ENCODE data around the gene PIKFYVE. TPM values are rescaled to one million over a fixed set of nuclear protein-coding genes. Genes with fewer than 3 reads are reported as not detected.
"Not testable (repeated sequence)": the region's sequence is repeated elsewhere in the genome, so short reads cannot be mapped to it uniquely, and the experiment has no call there.

PIKFYVE gene
- polyA plus RNA-seq, 1 donor, result 17.4 TPM

DNA sequence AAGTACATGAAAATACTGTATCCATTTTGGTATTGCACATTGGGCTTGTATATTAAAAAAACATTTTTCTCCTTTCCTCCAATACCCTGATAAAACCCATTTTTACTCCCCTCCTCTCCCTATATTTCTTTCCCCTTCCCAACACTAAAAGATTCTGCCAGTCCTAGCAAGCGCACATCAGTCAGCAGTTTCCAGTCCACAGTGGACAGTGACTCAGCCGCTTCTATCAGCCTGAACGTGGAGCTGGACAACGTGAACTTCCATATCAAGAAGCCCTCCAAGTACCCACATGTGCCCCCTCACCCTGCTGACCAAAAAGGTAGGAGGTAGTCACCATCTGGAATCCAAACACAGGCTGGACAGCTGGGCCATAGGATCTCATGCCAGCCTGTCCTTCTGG is 38.6 kb downstream of the PIKFYVE start:
- no peak for DNase-seq (ENCODE audit: low read depth)

DNA sequence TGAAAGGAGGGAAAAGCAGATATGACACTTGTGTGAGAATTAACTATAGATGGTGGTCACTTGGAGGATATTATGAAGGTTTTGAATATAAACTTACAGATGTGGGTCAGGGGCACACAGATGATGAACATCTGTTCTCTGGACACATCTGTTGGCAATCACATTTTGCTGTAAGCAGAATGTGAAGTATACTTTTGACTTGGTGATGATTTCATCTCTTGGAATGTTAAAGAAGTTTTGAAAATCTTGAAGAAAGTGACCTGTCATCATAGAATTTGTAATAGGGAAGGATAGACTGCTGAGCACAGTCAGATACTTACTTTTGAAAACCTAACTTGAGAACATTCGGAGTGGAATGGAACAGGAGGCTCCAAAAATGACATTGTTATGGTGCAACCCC is 40.2 kb downstream of the PIKFYVE start:
- DNase-seq (ENCODE audit: low read depth), result no peak

DNA sequence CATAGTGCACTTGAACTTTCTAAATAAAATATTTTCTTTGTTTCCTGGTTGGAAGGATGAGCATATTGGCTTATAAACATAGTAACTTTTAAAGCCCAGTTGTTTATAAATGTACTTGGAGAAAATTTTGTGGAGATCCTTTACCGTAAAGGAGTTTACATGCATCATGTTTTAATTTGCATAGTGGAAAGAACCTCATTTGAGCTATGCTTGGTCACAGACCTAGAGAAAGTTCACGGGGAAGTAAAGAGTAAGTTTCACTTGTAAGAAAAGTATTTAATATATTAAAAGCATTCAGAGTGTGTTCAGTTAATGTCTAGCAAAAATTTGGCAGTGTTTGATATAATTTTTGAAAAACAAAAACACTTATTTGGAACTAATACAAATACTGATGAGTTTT is 45.3 kb downstream of the PIKFYVE start:
- DNase-seq (ENCODE audit: low read depth), result no peak

DNA sequence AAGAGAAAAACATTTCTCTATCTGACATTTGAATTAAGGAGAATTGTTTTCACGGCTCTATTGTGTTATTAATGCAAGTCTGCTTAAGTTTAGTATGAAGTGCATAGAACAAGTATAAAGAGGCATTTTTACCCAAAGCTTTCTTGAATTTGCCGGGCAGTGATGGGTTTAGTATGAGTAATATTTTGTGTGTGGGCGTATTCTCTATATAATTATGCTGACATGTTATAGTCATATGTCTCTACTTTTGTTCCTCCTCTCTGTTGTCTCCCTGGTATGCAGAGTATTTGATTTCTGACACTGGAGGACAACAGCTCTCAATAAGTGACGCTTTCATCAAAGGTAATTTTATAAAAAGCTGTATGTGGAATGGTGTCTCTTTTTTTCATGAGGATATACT is 45.9 kb downstream of the PIKFYVE start:
- no peak for DNase-seq (ENCODE audit: low read depth)

DNA sequence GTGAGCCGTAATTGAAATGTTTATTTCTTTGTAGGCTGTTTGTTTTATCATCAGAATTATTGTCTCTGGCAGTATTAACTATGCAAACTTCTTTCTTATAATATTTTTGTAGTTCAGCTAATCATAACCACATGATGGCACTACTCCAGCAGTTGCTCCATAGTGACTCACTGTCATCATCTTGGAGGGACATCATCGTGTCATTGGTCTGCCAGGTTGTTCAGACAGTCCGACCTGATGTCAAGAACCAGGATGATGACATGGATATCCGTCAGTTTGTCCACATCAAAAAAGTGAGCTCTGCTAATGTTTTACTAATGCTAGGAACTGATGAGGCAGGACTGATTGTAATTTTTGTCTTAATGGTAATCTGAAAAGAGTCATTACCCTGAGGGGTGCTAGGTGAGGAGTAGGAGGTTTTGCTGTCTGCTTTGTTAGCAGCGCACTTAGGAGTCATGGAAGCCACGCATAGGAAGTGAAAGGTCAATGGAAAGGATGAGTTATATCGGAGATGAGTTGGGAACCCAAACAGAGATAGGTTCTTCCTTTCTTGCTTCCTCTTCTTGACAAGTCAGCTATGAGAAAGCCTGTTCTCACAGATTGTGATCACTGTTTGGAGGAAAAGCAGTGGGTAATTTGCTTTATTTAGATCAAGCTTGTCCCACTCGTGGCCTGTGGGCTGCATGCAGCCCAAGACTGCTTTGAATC is 49.2 kb downstream of the PIKFYVE start:
- no peak for DNase-seq (ENCODE audit: low read depth)

DNA sequence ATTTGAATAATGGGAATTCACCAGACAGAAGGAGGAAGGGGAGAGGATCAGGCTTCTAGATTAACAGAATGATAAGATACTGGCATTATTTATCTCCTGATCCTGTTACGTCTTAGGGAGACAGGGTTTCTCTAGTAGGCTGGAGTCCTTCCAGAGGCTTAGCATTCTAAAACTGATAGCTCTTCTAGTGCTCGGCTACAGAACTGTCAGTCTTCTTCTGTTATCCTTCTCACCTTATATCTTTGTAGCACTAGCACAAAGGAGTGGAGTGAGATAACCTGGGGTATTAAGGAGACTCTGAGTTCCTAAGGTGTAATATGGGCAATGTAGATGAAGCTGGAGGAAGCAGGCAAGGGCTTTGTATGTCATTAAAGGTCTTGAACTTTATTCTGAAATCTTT is 52.1 kb downstream of the PIKFYVE start:
- DNase-seq (ENCODE audit: low read depth), result no peak

DNA sequence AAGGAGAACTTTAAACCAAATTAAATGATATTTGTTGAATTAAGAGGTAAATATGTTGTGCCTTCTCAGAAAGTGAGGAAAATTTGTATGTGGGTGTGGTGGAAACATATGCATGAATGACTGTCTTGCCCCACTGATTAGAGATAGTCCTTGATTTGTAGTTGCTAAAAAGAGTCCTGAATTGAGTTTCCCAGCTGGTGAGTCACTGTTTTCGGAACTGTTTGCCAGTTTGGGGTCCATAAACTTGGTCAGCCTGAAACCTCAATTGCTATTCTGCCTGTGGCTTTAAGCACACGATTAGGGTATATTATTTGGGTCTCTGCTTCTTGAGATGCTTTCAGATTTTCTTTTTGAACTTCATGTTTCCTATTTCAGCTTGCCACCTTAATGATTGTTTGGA is 53.3 kb downstream of the PIKFYVE start:
- DNase-seq (ENCODE audit: low read depth), result no peak

DNA sequence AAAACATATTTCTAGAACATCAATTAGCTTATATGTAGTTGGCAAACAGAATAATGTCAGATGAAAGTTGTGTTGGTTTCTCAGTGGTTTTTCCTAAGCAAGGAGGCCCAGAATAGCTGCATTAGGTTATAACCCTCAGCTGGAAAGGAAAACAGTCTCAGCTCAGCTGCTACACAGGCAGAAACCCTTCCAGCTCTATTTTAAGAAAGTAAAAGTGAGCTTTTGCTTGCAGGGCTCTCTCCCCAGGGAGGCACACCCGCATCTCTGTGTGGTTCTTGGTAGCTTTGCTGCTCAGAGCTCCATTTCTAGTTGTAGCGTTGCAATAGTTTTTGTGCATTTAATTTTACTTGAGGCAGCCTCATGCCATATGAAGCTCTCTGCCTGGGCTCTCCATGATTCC is 54.6 kb downstream of the PIKFYVE start:
- peak; percentile 40 for DNase-seq (ENCODE audit: low read depth)

DNA sequence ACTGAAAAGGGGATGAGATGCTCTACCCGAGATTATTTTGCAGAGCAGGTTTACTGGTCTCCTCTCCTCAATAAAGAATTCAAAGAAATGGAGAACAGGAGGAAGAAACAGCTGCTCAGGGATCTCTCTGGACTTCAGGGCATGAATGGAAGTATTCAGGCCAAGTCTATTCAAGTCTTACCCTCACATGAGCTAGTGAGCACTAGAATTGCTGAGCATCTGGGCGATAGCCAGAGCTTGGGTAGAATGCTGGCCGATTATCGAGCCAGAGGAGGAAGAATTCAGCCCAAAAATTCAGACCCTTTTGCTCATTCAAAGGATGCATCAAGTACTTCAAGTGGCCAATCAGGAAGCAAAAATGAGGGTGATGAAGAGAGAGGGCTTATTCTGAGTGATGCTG is 60.0 kb downstream of the PIKFYVE start:
- no peak for DNase-seq (ENCODE audit: low read depth)

DNA sequence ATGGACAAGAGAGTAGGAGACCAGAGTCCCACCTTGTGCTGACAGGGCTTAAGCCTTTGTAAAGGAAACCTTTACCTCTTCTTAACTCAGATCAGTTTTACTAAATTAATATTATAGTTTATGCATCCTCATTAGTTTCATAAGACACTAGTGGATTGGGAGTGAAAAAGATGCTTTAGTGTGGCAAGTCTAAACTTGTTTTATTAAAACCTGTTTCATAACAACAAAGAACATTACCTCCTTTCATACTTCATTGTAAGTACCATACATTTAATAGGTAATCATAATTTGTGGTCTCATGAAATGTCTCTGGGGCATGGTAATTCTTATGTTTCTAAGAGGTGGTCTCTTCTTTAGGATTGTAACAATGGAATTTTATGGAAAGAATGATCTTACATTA is 63.4 kb downstream of the PIKFYVE start:
- no peak for DNase-seq (ENCODE audit: low read depth)

DNA sequence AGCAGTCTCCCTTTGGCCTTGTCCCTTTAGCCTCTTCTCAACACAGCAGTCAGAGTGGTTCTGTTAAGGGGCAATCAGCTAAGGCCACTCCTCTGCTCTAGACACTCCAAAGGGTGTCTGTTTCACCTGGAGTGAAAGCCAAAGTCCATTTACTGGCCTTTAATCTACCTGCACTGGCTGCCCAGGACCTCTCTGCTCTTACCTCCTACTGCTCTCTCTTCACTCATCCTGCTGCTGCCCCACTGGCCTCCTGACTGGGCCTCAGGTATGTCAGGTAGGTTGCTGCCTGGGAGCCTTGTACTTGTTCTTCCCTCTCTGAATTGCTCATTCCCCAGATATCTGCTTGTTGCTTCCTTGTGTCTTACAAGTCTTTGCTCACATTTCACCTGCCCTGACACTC is 68.2 kb downstream of the PIKFYVE start:
- no peak for DNase-seq (ENCODE audit: low read depth)

DNA sequence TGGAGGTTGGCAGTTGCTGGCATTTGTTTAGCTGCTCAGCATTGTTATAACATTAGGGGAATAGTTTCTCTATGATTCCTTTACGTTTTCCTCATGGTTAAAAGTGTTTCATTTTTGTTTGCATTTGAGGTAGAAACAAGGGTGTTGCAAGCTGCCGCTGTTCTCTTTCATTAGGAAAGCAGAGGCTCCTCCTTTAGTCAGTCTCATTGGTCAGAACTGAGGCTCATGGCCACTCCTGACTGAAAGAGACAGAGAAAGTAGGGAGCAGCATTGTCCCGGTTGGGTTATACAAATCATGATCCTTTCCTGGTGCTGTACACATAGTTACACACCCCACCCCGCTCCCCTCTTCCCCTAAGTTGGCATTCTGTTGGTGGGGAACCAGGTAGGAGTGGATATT is 80.7 kb downstream of the PIKFYVE start:
- DNase-seq (ENCODE audit: low read depth), result no peak

DNA sequence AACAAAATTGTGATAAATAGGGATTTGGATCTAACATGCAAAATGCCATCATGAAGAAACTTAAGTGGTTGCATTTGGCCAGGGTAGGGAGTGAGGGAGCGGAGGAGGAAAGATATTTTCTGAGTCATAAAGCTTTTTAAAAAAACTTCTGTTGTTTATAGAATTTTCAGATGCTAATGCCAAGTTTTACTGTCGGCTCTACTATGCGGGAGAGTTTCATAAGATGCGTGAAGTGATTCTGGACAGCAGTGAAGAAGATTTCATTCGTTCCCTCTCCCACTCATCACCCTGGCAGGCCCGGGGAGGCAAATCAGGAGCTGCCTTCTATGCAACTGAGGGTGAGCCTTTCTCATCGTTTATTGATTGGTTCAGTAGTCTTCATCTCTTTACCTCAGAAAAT is 84.6 kb downstream of the PIKFYVE start:
- DNase-seq (ENCODE audit: low read depth), result no peak

DNA sequence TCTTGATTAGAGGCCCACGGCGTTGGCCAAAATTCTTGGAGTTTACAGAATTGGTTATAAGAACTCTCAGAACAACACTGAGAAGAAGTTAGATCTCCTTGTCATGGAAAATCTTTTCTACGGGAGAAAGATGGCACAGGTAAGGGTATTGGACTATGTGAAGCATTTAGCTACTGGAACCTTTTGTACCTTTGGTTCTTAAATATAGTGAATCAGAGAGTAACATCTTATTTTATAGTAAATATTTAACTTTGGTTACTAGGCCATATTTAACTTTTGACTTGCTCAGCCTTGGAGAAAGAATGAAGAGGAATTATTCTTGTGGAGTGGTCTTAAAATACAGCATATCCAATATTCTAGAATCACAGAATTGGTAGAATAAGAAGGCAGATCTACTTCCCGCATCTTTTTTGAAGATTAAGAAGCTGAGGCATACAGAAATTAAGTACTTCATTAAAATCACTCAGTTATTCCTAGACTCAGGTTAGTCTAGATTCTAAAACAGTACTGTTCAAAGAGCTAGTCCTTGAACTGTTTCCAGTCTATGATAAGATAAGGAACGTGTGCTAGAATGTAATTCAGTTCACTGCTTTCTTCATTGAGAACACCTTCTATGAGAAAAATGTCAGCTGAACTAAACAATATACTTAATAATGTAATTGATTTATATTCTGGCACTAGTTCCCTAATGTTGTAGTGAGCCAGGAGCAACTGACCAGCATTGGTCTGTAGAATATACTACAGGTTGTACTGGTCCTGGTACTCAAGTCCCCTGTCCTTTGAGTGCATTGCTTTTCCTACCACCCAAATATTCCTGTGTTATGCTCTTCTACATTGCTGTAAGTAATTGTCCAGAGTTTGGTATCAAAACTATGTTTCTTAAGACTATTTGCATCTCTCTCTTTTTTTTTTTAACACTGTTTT is 86.9 kb downstream of the PIKFYVE start:
- no peak for DNase-seq (ENCODE audit: low read depth)

DNA sequence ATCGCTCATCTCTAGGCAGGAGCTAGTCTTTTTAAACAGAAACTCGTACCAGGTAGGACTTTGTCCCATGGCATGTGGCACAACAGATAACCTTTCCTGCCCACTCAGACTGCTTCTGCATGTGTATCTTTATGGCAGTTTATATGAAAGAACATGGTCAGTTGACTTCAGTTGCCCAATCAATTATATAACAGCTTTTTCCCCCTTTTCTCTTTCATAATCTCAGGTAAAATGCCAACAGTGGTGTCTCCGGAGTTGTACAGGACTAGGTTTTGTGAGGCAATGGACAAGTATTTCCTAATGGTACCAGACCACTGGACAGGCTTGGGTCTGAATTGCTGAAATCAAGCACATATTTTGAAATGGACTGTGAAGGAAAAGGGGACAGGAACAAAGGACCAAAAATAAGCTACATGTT is 88.9 kb downstream of the PIKFYVE start:
- no peak for DNase-seq (ENCODE audit: low read depth)

DNA sequence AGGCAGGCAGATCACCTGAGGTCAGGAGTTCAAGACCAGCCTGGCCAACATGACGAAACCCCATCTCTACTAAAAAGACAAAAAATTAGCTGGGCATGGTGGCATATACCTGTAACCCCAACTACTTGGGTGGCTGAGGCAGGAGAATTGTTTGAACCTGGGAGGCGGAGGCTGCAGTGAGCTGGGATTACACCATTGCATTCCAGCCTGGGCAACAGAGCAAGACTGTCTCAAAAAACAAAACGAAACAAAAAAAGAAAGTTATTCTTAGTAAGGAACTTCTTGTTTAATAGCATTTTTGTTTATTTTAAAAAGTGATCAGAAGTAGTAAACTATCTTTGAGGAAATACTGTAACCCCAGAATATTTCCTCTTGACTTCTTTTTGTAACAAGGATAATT is 90.4 kb downstream of the PIKFYVE start:
- not testable (repeated sequence) for DNase-seq (ENCODE audit: low read depth)

DNA sequence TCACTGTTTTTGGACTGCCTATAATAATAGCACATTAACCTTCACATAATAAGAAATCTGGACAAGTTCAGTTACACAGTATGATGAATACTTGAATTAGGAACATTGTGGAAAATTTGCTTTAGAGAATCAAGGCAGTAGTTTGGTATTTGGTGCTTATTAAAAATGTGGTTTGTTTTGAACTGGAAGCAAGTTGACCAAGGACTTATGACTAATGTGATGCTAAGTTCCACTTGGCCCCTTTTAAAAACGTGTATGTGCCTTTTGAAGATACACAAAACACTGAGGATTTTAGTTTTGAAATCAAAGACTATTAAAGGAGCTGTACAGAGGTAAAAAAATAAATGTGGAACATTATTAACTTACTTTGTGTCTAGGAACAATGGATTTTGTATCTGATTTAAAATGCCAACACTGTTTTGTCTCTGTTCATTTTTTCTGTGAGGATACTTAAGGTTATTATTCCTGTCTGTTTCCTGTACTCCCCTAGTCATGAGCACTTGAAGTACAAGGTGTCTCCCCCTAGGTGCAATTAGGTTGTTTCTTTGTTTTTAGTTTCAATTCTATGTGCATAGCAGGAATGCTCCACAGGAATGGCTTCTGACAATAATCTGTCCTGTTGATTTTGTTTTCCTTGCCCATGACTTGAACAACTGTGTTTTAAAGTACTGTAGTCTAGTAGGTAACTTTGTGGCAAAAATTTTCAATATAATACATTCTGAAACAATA is 91.0 kb downstream of the PIKFYVE start:
- no peak for DNase-seq (ENCODE audit: low read depth)

DNA sequence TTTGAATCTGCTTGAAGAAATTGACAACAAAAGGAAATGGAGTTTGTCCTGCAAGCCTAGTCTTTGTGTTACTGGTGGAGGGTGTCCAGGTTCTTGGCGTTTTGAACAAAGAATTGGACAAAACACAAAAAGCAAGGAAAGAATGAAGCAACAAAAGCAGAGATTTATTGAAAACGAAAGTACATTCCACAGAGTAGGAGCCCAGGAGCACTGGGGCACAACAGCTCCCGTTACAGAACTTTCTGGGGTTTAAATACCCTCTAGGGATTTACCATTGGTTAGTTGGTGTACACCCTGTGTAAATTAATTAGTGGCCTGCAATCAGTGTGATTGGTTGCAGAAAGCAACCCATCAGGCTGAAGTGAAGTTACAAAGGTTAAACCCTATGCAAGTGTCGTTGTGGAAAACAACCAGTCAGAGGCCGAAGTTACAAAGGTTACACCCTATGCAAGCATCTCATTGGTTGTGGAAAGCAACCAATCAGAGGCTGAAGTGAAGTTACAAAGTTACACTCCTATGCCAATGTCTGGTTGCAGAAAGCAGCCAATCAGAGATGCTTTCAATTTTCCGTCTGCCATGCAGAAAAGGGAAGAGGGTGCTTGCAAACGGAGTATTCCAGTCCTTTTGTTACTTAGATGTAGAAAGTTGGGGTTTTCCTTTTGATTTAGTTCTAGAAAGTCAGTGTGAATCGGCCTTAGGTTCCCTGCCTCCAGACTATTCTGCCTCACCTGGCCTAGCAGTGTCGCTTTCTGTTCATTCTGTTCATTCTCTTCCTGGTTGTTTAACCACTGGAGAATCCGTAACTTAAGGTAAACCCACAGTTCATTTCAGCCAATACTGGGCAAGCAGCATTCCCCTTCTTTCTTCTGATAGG is 92.9 kb downstream of the PIKFYVE start:
- no peak for DNase-seq (ENCODE audit: low read depth)

DNA sequence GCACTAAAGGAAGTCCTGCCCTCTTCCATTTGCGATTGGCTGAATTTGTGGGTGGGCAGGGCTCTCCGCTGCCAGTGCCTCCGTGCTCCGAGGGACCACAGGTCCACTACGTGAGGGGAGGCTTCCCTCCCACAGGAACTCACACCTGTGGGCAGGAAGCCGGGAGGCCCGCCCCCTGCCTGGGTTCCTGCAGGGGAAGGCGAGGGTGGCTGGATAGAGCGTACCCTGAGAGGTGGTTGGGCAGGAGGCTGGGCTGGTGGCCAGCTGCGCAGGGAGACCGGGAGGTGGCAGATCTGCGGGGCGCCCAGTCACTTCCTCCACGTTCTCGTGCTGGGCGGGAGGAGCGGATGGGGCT is 93.6 kb downstream of the PIKFYVE start:
- DNase-seq (ENCODE audit: low read depth), result no peak

DNA sequence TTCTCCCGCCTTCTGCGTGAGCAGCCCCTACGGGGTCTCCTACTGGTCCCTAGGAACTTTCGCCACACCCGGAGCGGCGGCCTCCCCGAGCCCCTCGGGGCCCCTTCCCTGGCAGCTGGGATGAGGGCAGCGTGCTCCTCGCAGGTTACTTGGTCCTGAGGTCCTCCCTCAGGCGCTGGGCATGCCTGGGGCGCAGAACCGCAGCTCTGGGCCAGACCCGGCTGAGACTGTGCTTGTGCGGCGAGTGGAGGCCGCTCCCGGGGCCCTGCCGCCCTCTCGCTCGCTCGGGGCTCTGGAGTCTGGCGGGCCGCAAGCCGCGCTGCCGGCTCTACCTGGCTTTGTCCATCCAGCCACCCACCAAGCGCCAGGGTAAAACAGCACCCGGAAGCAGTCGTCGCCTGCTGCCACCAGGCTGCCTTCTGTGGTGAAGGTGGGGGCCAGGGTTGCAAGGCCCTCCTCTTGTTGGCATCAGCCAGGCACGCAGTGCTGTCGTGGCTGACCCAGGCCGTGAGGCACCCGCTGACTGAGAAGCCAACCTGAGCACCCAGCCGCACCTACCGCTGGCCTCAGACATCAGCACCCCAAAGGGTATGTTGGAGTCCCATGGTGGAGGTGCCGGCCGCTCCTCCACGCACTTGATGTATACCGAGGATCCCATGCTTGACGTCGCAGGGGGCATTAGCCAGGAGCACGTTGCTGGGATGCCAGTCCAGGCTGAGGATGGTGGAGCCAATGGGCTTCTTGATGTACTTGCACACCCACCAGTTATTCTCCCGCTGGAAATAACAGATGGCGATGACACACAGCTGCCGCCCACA is 94.4 kb downstream of the PIKFYVE start:
- DNase-seq (ENCODE audit: low read depth), result no peak

DNA sequence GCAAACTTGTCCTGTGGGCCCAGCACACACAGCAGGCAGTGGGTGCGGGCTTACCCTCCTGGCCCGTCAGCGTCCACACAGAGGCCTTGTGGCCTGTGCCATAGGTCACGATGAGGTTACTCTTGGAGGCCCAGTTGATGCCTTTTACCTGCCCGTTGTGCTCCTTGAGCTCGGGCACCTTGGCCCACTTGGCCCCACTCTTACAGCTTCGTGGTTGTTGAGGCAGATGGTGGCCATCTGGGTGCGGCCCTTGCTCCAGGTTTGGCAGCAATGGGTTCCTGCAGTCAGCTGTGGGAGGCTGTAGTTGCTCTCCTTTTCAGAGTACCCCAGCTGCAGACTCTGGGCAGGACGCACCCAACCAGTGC is 95.0 kb downstream of the PIKFYVE start:
- DNase-seq (ENCODE audit: low read depth), result no peak
